ENCODE data around the gene PAK2.
"Not testable (repeated sequence)": the region's sequence is repeated elsewhere in the genome, so short reads cannot be mapped to it uniquely, and the experiment has no call there.

The PAK2 gene

GRCh38 chr3:196736670-196737374 is 2.8 kb upstream of the PAK2 start:
- no peak for DNase-seq (ENCODE audit: low spot score)

GRCh38 chr3:196737655-196738054 is 2.0 kb upstream of the PAK2 start:
- no peak for DNase-seq (ENCODE audit: low spot score)

GRCh38 chr3:196740481-196741248 is 1.0 kb downstream of the PAK2 start:
- DNase-seq (ENCODE audit: low spot score): peak; percentile 87

GRCh38 chr3:196741249-196741889 is 1.7 kb downstream of the PAK2 start:
- peak; percentile 19 for DNase-seq (ENCODE audit: low spot score)

GRCh38 chr3:196743569-196743968 is 3.9 kb downstream of the PAK2 start:
- DNase-seq (ENCODE audit: low spot score): not testable (repeated sequence)

GRCh38 chr3:196749125-196749524 is 9.5 kb downstream of the PAK2 start:
- no peak for DNase-seq (ENCODE audit: low spot score)

GRCh38 chr3:196753201-196753600 is 13.5 kb downstream of the PAK2 start:
- DNase-seq (ENCODE audit: low spot score): no peak

GRCh38 chr3:196754091-196754981 is 14.7 kb downstream of the PAK2 start:
- no peak for DNase-seq (ENCODE audit: low spot score)

- DNase-seq (ENCODE audit: low spot score): no peak
Observed at GRCh38 chr3:196756732-196757131, 17.1 kb downstream of the PAK2 start.

- peak; percentile 70 for DNase-seq (ENCODE audit: low spot score)
Observed at GRCh38 chr3:196757876-196758739, 18.5 kb downstream of the PAK2 start.

- no peak for DNase-seq (ENCODE audit: low spot score)
Observed at GRCh38 chr3:196763179-196763578, 23.5 kb downstream of the PAK2 start.

GRCh38 chr3:196765454-196765853 is 25.8 kb downstream of the PAK2 start:
- DNase-seq (ENCODE audit: low spot score): no peak

- no peak for DNase-seq (ENCODE audit: low spot score)
Observed at GRCh38 chr3:196771067-196771466, 31.4 kb downstream of the PAK2 start.

- no peak for DNase-seq (ENCODE audit: low spot score)
Observed at GRCh38 chr3:196772102-196772501, 32.4 kb downstream of the PAK2 start.

- no peak for DNase-seq (ENCODE audit: low spot score)
Observed at GRCh38 chr3:196772897-196773296, 33.2 kb downstream of the PAK2 start.

- DNase-seq (ENCODE audit: low spot score): peak; percentile 61
Observed at GRCh38 chr3:196774191-196774820, 34.6 kb downstream of the PAK2 start.

- DNase-seq (ENCODE audit: low spot score): no peak
Observed at GRCh38 chr3:196774848-196775422, 35.3 kb downstream of the PAK2 start.

- DNase-seq (ENCODE audit: low spot score): no peak
Observed at GRCh38 chr3:196775938-196776337, 36.3 kb downstream of the PAK2 start.

- no peak for DNase-seq (ENCODE audit: low spot score)
Observed at GRCh38 chr3:196777836-196778235, 38.2 kb downstream of the PAK2 start.

- DNase-seq (ENCODE audit: low spot score): peak; percentile 43
Observed at GRCh38 chr3:196778755-196779154, 39.1 kb downstream of the PAK2 start.
